Upper lobe of right lung (tissue), 1 donor: Measurements from ENCODE around the gene FANCC. TPM values are rescaled to one million over a fixed set of nuclear protein-coding genes. Genes with fewer than 3 reads are reported as not detected.

Experiments
- ATAC-seq: fragments of 200-7000 bp; cut with Tn5 transposase; one replicate; pipeline ENCODE4 v1.9.1; 2020; ENCODE audit warnings: mild to moderate bottlenecking, moderate library complexity
- DNase-seq: peaks from one replicate; pipeline ENCODE4 v3.0.0-alpha.2; 2020
- H3K27ac ChIP-seq: fragments of 200-600 bp; one replicate; pipeline ENCODE4 v1.8.0; 2022
- H3K27me3 ChIP-seq: fragments of 200-600 bp; one replicate; pipeline ENCODE4 v1.8.0; 2022; ENCODE audit warnings: mild to moderate bottlenecking
- H3K36me3 ChIP-seq: fragments of 200-600 bp; one replicate; pipeline ENCODE4 v1.8.0; 2022
- H3K4me1 ChIP-seq: fragments of 200-600 bp; one replicate; pipeline ENCODE4 v1.8.0; 2022
- H3K4me3 ChIP-seq: fragments of 200-600 bp; one replicate; pipeline ENCODE4 v1.8.0; 2022; ENCODE audit warnings: mild to moderate bottlenecking
- H3K9me3 ChIP-seq: fragments of 200-600 bp; one replicate; pipeline ENCODE4 v1.8.0; 2022
- intact Hi-C: fragments of 100-400 bp; cut with DNase I; formaldehyde crosslinking; loops from one replicate; pipeline ENCODE4 v1.11.0; 2022
- total RNA-seq: library from RNA; stranded (reverse); fragmentation: NEBNext Ultra II Directional; extraction: Animal tissue kit (Norgen Biotek cat#: 25700); gene quantifications from one replicate; pipeline ENCODE4 v1.2.1, GENCODE V29; 2021
- TF ChIP-seq, protein P1 (sequence below): fragments of 200-600 bp; IDR thresholded peaks from one replicate; pipeline ENCODE4 v1.8.0; 2022; ENCODE audit warnings: antibody characterized with exemption
- donor health status: DM: no; HTN: yes; CAD: no; lungs with severe emphysema.

Gene FANCC
- total RNA-seq, 1 donor from 2014 or later = 13.5 TPM

DNA sequence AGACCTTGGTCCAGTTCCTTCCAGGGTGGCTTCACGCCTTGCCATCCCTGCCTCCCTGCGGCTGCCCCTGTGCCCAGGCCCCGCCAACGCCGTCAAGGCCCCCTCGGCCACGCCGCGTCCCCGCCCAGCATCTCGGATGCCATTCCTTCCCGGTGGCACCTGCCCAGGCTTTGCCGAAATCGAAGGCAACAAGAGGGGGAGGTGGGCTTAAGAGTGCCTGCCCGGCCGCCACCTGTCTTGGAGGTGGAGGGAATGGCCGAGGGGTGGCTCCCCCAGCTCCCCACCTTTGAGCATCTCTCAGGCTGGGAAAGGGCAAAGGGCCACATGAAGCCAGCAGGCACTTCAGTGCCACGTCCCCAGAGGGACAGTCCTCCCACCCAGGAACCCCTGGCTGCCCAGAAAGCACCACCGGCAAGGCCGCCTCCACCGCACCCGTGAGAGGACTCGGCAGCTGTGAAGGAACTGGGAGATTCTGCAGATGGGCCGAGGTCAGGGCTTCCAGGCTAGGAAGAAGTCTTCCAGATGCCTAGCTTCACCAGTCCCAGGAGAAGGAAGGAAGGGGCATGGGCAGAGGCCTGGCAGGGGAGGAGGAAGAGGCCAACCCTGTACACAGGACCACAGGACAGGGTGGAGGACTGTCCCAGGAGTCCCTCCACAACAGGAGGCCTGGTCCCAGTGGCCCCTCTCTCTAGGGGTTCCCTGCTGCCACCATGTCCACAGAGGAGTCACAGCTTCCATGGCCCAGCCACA, 218.0 kb downstream of the FANCC start:
- DNase-seq (no peak), ATAC-seq (no peak)
- Histone ChIP-seq H3K36me3 (peaks cover 8% of the 10 kb centered on the region), H3K27me3 (no peaks in the 10 kb centered on the region), H3K9me3 (no peaks in the 10 kb centered on the region), H3K4me1 (peaks cover 9% of the 10 kb centered on the region), H3K4me3 (no peak overlapping the region), H3K27ac (no peak overlapping the region)
- TF ChIP-seq, protein P1, sequence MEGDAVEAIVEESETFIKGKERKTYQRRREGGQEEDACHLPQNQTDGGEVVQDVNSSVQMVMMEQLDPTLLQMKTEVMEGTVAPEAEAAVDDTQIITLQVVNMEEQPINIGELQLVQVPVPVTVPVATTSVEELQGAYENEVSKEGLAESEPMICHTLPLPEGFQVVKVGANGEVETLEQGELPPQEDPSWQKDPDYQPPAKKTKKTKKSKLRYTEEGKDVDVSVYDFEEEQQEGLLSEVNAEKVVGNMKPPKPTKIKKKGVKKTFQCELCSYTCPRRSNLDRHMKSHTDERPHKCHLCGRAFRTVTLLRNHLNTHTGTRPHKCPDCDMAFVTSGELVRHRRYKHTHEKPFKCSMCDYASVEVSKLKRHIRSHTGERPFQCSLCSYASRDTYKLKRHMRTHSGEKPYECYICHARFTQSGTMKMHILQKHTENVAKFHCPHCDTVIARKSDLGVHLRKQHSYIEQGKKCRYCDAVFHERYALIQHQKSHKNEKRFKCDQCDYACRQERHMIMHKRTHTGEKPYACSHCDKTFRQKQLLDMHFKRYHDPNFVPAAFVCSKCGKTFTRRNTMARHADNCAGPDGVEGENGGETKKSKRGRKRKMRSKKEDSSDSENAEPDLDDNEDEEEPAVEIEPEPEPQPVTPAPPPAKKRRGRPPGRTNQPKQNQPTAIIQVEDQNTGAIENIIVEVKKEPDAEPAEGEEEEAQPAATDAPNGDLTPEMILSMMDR = no peak
- intact Hi-C loops = no loop called here

DNA sequence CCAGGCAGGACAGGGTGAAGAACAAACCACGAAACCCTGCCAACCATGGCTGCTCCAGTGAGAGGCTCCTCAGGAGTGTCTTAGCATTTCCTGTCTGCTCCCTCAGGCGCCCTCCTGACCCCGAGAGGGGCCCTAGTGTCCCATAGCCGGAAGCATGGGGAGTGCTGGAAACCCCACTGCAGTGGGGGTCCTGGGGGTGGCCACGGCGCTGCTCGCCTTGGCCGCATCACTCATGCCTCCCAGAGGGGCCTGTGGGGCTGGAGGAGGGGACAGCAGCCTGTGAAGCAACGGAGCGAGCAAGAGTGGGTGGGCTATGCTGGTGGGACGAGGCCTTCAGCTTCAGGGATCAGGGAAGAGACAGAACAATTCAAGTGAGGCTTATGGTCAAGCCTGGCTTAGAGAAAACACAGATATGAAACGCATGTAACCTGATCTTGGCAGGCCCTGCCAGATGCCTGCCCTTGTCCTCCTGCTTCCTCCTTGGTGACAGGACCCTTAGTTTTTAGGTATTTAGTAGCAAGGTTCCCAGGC, 219.1 kb downstream of the FANCC start:
- TF ChIP-seq, protein P1 = no peak
- intact Hi-C loops = no loop called here
- no peak for ATAC-seq
- peaks cover 18% of the 10 kb centered on the region for H3K4me1 ChIP-seq
- no peaks in the 10 kb centered on the region for H3K27me3 ChIP-seq
- DNase-seq = no peak
- H3K4me3 ChIP-seq = no peak overlapping the region
- peaks cover 8% of the 10 kb centered on the region for H3K36me3 ChIP-seq
- H3K9me3 ChIP-seq = no peaks in the 10 kb centered on the region
- no peak overlapping the region for H3K27ac ChIP-seq

DNA sequence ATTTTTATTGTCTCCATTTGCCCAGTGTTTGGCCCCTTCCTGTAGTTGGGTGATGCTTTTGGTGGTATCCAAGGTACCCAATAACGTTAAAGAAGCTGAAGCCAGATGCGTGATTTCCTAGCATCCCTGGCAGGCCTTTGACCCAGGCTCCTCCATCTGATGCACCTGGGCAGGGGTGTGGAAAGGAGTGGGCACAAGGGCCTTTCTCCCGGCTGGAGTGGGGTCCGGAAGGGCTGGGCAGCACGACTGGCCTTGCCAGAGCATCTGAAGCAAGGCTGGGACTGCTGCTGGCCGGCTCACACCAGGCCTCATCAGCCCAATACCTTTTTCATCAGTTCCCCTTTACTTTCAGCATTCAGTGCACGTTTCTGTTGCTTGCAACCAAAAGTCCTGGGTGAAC, 220.2 kb downstream of the FANCC start:
- no peak overlapping the region for H3K27ac ChIP-seq
- intact Hi-C loops = no loop called here
- TF ChIP-seq, protein P1 = no peak
- H3K9me3 ChIP-seq = no peaks in the 10 kb centered on the region
- H3K27me3 ChIP-seq = no peaks in the 10 kb centered on the region
- peaks cover 8% of the 10 kb centered on the region for H3K36me3 ChIP-seq
- no peak for ATAC-seq
- DNase-seq = no peak
- peaks cover 29% of the 10 kb centered on the region for H3K4me1 ChIP-seq
- H3K4me3 ChIP-seq = no peak overlapping the region

DNA sequence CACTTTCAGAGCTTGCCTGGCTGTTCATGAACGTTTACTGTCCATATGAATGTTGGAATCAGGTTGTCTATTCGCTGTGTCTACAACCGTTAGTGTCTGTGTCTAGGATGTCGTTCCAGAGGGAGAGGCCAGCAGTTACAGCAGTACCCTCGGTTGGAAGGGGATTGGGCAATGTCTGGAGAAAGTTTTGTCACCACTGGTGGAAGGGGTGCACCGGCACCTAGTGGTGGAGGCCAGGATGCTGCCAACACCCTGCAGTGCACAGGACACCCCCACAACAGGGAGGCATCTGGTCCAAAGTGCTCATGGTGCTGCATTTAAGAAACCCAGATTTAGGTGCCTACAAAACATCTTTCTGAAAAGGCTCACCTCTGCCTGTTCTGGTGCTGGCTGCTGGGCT, 220.7 kb downstream of the FANCC start:
- Histone ChIP-seq H3K4me3 (no peak overlapping the region), H3K4me1 (peaks cover 34% of the 10 kb centered on the region), H3K9me3 (no peaks in the 10 kb centered on the region), H3K27ac (peak overlapping the region; percentile 36), H3K27me3 (no peaks in the 10 kb centered on the region), H3K36me3 (peaks cover 8% of the 10 kb centered on the region)
- DNase-seq (no peak), ATAC-seq (peak; percentile 13)
- intact Hi-C loops = no loop called here
- TF ChIP-seq, protein P1 = no peak

DNA sequence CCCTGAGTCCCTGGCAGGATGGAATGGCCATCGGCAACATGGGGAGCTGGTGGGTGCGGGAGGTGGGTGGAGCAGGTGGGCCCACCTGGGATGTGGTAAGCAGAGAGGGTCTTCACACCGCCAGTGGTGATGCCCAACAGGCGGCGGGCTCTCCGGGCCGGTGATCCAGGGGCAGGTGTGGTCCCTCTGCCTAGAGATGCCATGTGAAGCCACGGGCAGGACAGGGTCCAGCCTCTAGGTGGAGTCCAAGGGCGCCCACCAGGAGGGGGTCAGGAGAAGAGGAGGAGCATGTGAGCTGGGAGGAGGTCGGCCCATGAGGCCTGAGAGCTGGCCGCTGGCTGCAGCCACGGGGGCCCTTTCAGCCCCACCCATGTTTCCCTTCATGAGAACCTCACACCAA, 221.1 kb downstream of the FANCC start:
- ATAC-seq = no peak
- H3K4me1 ChIP-seq = peaks cover 38% of the 10 kb centered on the region
- H3K27ac ChIP-seq = peak overlapping the region; percentile 36
- intact Hi-C loops = no loop called here
- H3K4me3 ChIP-seq = no peak overlapping the region
- no peak for DNase-seq
- no peaks in the 10 kb centered on the region for H3K27me3 ChIP-seq
- H3K36me3 ChIP-seq = peaks cover 8% of the 10 kb centered on the region
- TF ChIP-seq, protein P1 = no peak
- H3K9me3 ChIP-seq = no peaks in the 10 kb centered on the region
